Chondrocyte (in vitro differentiated cells): ENCODE results near the gene SOX9. TPM values are rescaled to one million over a fixed set of nuclear protein-coding genes. Genes with fewer than 3 reads are reported as not detected.

Experiments
- DNase-seq: peaks from one replicate; pipeline ENCODE4 v3.0.0; 2021; ENCODE audit warnings: mixed read lengths, low spot score
- H3K27ac Mint-ChIP-seq: one replicate; pipeline ENCODE4 v1.8.0; 2021; ENCODE audit warnings: mild to moderate bottlenecking, moderate library complexity, mixed read lengths; ENCODE audit not compliant: unreplicated experiment
- H3K27me3 Mint-ChIP-seq: 2 replicates; pipeline ENCODE4 v1.8.0; 2021; ENCODE audit warnings: low read depth, mixed read lengths
- H3K36me3 Mint-ChIP-seq: 2 replicates; pipeline ENCODE4 v1.8.0; 2021; ENCODE audit warnings: low read depth, mixed read lengths
- H3K4me1 Mint-ChIP-seq: 2 replicates; pipeline ENCODE4 v1.8.0; 2021; ENCODE audit warnings: low read depth, mild to moderate bottlenecking, mixed read lengths
- H3K4me3 Mint-ChIP-seq: one replicate; pipeline ENCODE4 v1.8.0; 2021; ENCODE audit warnings: mild to moderate bottlenecking, moderate library complexity, mixed read lengths; ENCODE audit not compliant: unreplicated experiment
- H3K9me3 Mint-ChIP-seq: 2 replicates; pipeline ENCODE4 v1.8.0; 2021; ENCODE audit warnings: low read depth, mixed read lengths
- total RNA-seq: library from RNA; stranded (reverse); gene quantifications from 3 replicates; pipeline ENCODE4 v1.2.1, GENCODE V29; 2021
- TF ChIP-seq, protein P1 (sequence below): fragments of 200-600 bp; sonication (generic); IDR thresholded peaks from 2 replicates; pipeline ENCODE4 v1.5.0; 2021; ENCODE audit warnings: antibody characterized with exemption, mild to moderate bottlenecking, moderate library complexity

The SOX9 gene
- total RNA-seq, 1 donor from 2014 or later: 9.5 TPM

DNA sequence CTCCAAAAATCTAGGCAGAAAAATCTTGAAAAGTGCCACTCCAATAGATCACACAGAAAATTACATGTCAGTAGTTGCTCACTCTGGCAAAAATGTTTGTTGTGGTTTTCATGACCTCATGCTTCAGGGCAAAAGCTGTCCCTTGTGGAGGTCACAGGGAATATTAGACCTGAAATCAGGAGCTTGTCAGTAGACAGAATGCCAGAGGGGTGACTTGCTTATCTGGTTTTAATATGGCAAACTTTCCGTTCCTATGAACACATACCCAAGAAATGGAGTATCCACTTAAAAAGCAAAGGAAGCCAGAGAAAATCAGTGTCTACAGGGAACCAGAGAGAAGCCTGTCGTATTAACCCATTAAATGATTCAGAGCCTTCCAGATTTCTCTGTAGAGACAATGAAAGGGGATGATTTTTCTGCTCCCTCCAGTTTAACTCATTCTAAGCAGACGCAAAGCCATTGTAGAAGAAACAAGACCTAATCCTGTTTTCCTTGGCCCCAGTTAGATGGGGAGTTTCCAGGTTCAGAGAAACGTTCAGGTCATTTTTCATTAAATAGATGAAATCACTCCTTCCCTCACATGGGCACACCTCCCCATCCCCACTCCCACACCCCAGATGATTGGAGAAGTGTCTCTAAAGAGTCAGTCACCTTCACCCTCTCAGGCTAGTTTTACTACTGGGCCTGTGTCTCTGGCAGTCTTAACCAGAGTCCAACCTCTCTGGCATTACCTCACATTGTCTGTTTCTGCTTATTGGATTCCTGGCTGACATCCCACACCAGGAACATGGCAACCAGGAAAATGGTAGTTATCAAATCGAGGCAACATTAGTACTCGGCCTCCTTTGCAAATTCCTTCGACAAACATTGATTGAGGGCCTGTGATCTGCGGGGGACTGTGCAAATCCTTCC lies 6.0 kb downstream of the SOX9 start:
- peaks cover 11% of the 10 kb centered on the region for H3K36me3 Mint-ChIP-seq
- no peaks in the 10 kb centered on the region for H3K9me3 Mint-ChIP-seq
- peaks cover 36% of the 10 kb centered on the region for H3K4me1 Mint-ChIP-seq
- peak overlapping the region; percentile 46 for H3K27ac Mint-ChIP-seq
- no peak overlapping the region for H3K4me3 Mint-ChIP-seq
- DNase-seq: no peak
- TF ChIP-seq, protein P1, sequence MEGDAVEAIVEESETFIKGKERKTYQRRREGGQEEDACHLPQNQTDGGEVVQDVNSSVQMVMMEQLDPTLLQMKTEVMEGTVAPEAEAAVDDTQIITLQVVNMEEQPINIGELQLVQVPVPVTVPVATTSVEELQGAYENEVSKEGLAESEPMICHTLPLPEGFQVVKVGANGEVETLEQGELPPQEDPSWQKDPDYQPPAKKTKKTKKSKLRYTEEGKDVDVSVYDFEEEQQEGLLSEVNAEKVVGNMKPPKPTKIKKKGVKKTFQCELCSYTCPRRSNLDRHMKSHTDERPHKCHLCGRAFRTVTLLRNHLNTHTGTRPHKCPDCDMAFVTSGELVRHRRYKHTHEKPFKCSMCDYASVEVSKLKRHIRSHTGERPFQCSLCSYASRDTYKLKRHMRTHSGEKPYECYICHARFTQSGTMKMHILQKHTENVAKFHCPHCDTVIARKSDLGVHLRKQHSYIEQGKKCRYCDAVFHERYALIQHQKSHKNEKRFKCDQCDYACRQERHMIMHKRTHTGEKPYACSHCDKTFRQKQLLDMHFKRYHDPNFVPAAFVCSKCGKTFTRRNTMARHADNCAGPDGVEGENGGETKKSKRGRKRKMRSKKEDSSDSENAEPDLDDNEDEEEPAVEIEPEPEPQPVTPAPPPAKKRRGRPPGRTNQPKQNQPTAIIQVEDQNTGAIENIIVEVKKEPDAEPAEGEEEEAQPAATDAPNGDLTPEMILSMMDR: no peak
- H3K27me3 Mint-ChIP-seq: no peaks in the 10 kb centered on the region

DNA sequence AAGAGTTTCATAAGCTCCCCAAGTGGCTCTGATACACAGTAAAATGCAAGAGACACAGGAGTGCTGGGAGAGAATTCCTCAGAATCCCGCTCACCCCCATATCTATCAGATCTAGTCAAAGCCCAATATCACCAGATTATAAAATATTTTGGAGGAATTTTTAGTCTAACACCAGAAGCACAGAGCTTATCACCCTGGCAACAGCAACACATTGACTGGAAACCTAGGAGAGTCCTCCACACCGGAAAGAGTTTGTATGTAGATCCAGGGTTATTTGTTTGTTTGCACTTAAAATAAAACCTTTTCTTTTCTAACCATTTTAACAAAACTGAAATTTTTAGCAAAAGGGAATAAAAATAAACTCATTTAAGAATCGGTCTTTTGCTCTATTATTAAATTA lies 7.2 kb downstream of the SOX9 start:
- no peak overlapping the region for H3K27ac Mint-ChIP-seq
- TF ChIP-seq, protein P1: no peak
- no peak overlapping the region for H3K4me3 Mint-ChIP-seq
- no peaks in the 10 kb centered on the region for H3K9me3 Mint-ChIP-seq
- peaks cover 27% of the 10 kb centered on the region for H3K4me1 Mint-ChIP-seq
- H3K27me3 Mint-ChIP-seq: no peaks in the 10 kb centered on the region
- DNase-seq: no peak
- H3K36me3 Mint-ChIP-seq: peaks cover 7% of the 10 kb centered on the region

DNA sequence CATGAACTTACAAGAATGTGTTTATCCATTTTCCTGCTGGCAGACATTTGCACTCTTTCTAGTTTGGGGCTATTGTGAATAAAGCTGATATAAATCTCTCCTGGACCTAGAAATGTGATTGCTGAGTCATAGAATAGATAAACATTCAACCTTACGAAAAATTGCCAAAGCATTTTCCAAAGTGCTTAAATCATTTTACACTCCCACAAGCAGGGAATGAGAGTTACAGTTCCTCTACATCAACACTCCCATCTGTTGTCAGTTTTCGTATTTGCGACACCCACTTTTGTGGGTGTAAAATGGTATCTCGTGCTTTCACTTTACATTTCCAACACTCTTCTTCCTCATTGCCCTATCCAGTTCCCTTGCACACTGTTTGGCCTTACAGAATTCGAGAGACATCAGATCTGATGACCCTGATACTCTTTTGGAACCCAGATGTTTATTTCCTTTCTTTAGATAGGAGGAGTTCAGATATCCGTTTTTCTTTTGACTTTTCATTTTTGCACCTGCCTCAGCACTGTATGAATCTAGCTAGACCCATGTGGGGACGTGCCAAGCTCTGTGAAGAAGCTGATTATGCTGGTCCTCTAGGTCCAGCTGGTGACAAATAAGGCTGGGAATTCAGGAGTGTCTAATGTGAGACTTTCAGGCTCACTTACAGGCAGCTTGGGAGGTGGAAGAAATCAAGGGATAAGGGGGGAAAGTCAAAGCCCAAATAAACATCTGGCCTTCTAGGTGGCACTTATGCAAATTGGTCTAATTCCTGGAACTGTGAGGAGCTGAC lies 14.0 kb downstream of the SOX9 start:
- TF ChIP-seq, protein P1: no peak
- Mint-ChIP-seq H3K9me3 (no peaks in the 10 kb centered on the region), H3K27ac (no peak overlapping the region), H3K36me3 (no peaks in the 10 kb centered on the region), H3K4me3 (no peak overlapping the region), H3K4me1 (peaks cover 35% of the 10 kb centered on the region), H3K27me3 (no peaks in the 10 kb centered on the region)
- no peak for DNase-seq

DNA sequence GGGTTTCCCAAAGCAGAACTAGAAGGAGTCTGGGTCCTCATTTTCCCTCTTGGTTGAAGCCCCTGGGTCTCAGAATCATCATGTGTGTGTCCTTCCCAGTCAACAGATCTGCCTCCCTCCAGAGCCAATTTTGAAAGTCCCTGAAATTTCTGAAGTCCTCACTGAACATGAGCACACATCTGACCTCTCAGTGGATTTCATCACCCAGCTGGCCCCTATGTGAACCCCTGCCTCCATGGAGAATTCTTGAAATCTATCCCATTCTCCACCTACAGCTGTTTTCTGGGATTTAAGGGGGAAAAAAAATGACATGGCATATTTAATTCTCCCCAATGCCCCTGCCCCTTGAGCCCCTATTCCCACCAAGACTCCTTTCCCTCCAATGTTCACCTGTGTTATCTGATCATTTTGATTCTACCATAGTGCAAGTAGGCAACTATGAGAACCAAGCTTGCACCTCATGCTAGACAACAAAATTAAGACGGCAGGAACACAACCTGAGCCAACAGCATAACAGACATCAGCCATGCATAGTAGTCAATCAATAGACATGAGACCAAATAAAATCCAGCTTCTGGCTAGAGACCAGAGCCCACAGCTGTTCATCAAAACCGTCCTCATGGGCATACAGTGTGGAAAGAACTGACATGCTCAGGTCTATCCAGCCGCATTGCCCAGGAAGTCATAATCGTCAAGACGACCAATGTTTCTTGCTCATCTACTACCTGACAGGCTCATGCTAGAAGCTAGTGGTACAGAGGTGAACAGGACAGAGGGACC lies 14.9 kb downstream of the SOX9 start:
- Mint-ChIP-seq H3K9me3 (no peaks in the 10 kb centered on the region), H3K27ac (no peak overlapping the region), H3K4me1 (peaks cover 35% of the 10 kb centered on the region), H3K27me3 (no peaks in the 10 kb centered on the region), H3K4me3 (no peak overlapping the region), H3K36me3 (no peaks in the 10 kb centered on the region)
- TF ChIP-seq, protein P1: no peak
- no peak for DNase-seq

DNA sequence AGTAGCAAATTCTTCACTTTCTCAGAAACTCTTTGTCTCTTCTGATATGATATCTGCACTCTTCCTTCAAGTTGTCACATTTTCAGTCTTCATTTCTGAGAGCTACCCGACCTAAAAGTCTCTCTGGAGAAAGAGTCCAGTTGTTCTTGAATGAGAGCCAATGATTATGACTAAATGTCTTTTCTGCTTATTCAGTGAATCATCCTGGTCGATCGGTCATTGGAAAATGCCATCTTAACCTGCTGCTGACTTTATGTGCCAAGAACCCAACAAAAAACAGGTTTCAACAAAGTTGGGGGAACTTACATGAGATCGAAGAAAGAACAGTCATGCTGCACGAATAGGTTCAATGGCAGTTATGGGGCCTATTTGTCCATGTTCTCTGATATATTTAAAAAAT lies 15.9 kb downstream of the SOX9 start:
- Mint-ChIP-seq H3K36me3 (no peaks in the 10 kb centered on the region), H3K27ac (peak overlapping the region; percentile 79), H3K4me1 (peaks cover 35% of the 10 kb centered on the region), H3K4me3 (no peak overlapping the region), H3K27me3 (no peaks in the 10 kb centered on the region), H3K9me3 (no peaks in the 10 kb centered on the region)
- no peak for DNase-seq
- TF ChIP-seq, protein P1: no peak
